ENCODE results near the gene SLIT3.

SLIT3 gene

DNA sequence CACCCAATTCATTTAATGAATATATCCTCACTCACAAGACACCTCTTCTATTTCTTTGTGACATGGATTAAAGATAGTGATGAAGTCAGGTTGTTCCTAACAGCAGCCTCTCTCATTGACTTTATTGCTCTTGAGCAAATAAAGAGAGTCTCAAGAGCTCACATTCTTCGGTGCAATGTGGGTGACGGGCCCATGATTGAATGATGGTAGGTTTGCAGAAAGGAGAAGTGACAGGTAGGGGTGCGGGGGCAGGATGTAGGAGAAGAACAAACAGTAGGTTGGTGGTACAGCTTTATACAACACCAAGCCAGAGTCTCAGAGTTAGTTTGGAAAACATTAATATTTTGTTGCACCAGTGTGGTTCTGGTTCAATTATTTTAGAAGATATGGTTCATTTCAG, 122.2 kb downstream of the SLIT3 start:
- no peaks in the 10 kb centered on the region for H4K20me1 ChIP-seq (ENCODE audit: low read depth, low read length)
- H3F3A ChIP-seq (ENCODE audit: insufficient read depth) = no peaks in the 10 kb centered on the region
- no peak for TF ChIP-seq EZH2phosphoT487 (conservative IDR thresholded peaks at IDR 0.05; ENCODE audit: low read length)
- TF ChIP-seq, protein P1, sequence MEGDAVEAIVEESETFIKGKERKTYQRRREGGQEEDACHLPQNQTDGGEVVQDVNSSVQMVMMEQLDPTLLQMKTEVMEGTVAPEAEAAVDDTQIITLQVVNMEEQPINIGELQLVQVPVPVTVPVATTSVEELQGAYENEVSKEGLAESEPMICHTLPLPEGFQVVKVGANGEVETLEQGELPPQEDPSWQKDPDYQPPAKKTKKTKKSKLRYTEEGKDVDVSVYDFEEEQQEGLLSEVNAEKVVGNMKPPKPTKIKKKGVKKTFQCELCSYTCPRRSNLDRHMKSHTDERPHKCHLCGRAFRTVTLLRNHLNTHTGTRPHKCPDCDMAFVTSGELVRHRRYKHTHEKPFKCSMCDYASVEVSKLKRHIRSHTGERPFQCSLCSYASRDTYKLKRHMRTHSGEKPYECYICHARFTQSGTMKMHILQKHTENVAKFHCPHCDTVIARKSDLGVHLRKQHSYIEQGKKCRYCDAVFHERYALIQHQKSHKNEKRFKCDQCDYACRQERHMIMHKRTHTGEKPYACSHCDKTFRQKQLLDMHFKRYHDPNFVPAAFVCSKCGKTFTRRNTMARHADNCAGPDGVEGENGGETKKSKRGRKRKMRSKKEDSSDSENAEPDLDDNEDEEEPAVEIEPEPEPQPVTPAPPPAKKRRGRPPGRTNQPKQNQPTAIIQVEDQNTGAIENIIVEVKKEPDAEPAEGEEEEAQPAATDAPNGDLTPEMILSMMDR (IDR thresholded peaks at IDR 0.05; ENCODE audit: insufficient read depth, low read length, poor library complexity, severe bottlenecking) = no peak
- no peak overlapping the region for H3K9ac ChIP-seq (ENCODE audit: low read length)
- no peaks in the 10 kb centered on the region for H3K36me3 ChIP-seq (ENCODE audit: low read length)
- no peak overlapping the region for H3K4me2 ChIP-seq (ENCODE audit: low read depth, low read length, poor library complexity, severe bottlenecking)
- no peak overlapping the region for H3K27ac ChIP-seq (ENCODE audit: low read depth, low read length)
- no peaks in the 10 kb centered on the region for H3K9me3 ChIP-seq (ENCODE audit: insufficient read depth, low read length)
- H2AFZ ChIP-seq (ENCODE audit: low read depth, low read length, severe bottlenecking) = no peak overlapping the region
- no peaks in the 10 kb centered on the region for H3K9me2 ChIP-seq (replicated peaks; ENCODE audit: insufficient read depth, low read length)
- H3K79me2 ChIP-seq (ENCODE audit: insufficient read depth, low read length) = no peaks in the 10 kb centered on the region
- H3K4me3 ChIP-seq (ENCODE audit: insufficient read depth, low read length, poor library complexity, severe bottlenecking) = no peak overlapping the region
- H3K27me3 ChIP-seq (ENCODE audit: low read length) = no peaks in the 10 kb centered on the region; the same call in 1 of the 2 replicates

DNA sequence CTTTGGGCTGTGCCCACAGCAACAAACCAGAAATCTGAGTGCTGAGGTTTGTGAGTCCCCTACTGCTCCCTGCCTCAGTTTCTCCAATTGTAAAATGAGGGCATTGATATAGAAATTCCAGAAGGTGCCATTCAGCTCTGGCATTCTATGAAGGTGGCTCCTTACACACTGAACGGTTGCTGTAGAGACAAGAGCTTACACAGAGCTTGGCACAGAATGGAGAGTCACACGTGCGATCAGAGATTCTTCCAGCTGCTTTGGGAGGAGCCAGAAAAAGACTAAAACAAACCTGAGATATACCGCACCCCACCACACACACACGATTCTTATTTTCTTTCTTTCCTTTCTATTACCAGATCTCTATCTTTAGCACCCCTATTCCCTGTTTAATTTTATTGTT, 122.7 kb downstream of the SLIT3 start:
- H3K27ac ChIP-seq (ENCODE audit: low read depth, low read length) = no peak overlapping the region
- H3F3A ChIP-seq (ENCODE audit: insufficient read depth) = no peaks in the 10 kb centered on the region
- H3K9ac ChIP-seq (ENCODE audit: low read length) = no peak overlapping the region
- no peaks in the 10 kb centered on the region for H3K27me3 ChIP-seq (ENCODE audit: low read length)
- H3K9me2 ChIP-seq (replicated peaks; ENCODE audit: insufficient read depth, low read length) = no peaks in the 10 kb centered on the region
- no peak overlapping the region for H3K4me2 ChIP-seq (ENCODE audit: low read depth, low read length, poor library complexity, severe bottlenecking)
- TF ChIP-seq, protein P1 (IDR thresholded peaks at IDR 0.05; ENCODE audit: insufficient read depth, low read length, poor library complexity, severe bottlenecking) = no peak
- TF ChIP-seq EZH2phosphoT487 (conservative IDR thresholded peaks at IDR 0.05; ENCODE audit: low read length) = no peak
- no peaks in the 10 kb centered on the region for H4K20me1 ChIP-seq (ENCODE audit: low read depth, low read length)
- no peaks in the 10 kb centered on the region for H3K36me3 ChIP-seq (ENCODE audit: low read length)
- no peaks in the 10 kb centered on the region for H3K79me2 ChIP-seq (ENCODE audit: insufficient read depth, low read length)
- H3K4me3 ChIP-seq (ENCODE audit: insufficient read depth, low read length, poor library complexity, severe bottlenecking) = no peak overlapping the region
- H3K9me3 ChIP-seq (ENCODE audit: insufficient read depth, low read length) = no peaks in the 10 kb centered on the region
- H2AFZ ChIP-seq (ENCODE audit: low read depth, low read length, severe bottlenecking) = no peak overlapping the region

DNA sequence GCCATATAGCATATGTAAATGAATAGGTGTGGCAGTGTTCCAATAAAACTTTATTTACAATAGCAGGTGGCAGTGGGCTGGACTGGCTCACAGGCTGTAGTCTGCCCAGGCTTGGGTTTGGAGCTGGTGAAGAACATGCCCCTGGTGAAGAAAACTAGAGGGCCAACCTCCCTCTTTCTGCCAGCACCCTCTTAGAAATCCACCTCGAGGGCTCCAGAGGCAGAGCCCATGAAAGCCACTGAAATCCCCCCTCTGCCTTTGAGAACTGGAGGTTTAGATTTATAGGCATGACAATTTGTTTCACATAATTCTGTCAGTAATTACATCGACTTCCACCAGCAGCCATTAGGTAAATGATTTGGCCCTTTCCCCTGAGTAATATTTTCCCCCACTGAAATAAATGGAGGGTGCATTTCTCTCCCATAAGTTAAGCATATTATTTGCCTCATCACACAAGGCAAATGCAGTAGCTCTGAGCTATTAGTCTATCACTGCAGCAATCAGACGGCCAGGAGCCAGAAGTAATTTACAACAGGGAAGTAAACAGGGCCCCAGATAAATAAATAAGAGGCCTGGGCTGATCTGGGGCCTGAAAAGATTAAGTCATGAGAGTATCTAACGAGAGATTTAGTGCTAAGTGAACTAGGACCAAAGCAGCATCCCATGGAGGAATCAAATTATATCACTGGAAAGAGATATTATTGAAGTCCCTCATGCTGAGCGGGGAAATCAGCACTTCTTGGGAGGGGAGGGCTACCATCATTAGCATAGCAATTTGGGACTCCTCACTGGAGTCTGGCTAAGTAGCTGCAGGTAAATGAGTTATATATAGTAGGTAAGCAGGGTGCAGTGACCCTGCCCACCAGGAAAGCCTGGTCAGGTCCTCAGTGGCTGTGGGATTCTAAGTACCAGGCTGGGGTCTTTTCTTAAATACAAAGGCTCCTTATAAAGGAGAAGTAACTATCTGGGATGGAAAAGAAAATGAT, 123.9 kb downstream of the SLIT3 start:
- Histone ChIP-seq H3K9me2 (replicated peaks; ENCODE audit: insufficient read depth, low read length) (no peaks in the 10 kb centered on the region), H3K27ac (ENCODE audit: low read depth, low read length) (no peak overlapping the region)
- TF ChIP-seq, protein P1 (IDR thresholded peaks at IDR 0.05; ENCODE audit: insufficient read depth, low read length, poor library complexity, severe bottlenecking) = no peak
- no peak for TF ChIP-seq EZH2phosphoT487 (conservative IDR thresholded peaks at IDR 0.05; ENCODE audit: low read length)

More for the DNA sequence above, 123.9 kb downstream of the SLIT3 start:
- no peaks in the 10 kb centered on the region for H4K20me1 ChIP-seq (ENCODE audit: low read depth, low read length)
- H3K27me3 ChIP-seq (ENCODE audit: low read length) = no peaks in the 10 kb centered on the region
- no peak overlapping the region for H2AFZ ChIP-seq (ENCODE audit: low read depth, low read length, severe bottlenecking)
- no peaks in the 10 kb centered on the region for H3K79me2 ChIP-seq (ENCODE audit: insufficient read depth, low read length)
- H3K4me2 ChIP-seq (ENCODE audit: low read depth, low read length, poor library complexity, severe bottlenecking) = no peak overlapping the region
- H3K9me3 ChIP-seq (ENCODE audit: insufficient read depth, low read length) = no peaks in the 10 kb centered on the region
- no peaks in the 10 kb centered on the region for H3K36me3 ChIP-seq (ENCODE audit: low read length)
- H3K9ac ChIP-seq (ENCODE audit: low read length) = no peak overlapping the region
- no peak overlapping the region for H3K4me3 ChIP-seq (ENCODE audit: insufficient read depth, low read length, poor library complexity, severe bottlenecking)
- H3F3A ChIP-seq (ENCODE audit: insufficient read depth) = no peaks in the 10 kb centered on the region

All from SU-DHL-6 (cell line).